ENCODE results near the gene TNMD. TPM values are rescaled to one million over a fixed set of nuclear protein-coding genes. Genes with fewer than 3 reads are reported as not detected.
"Not testable (repeated sequence)": the region's sequence is repeated elsewhere in the genome, so short reads cannot be mapped to it uniquely, and the experiment has no call there.

The TNMD gene
- 0.19 TPM for polyA plus RNA-seq (2013, experiment 1 of 2; ENCODE audit: insufficient read length)
- polyA plus RNA-seq (2013, experiment 2 of 2; ENCODE audit: insufficient read length): 0.53 TPM

- DNase-seq: no peak
These were observed at the start of gene TNMD for GRCh38 chrX:100584611-100585010. TNMD (plus strand) TSS chrX:100584936; CDS start chrX:100585019, 83 bp downstream.

- not testable (repeated sequence) for DNase-seq
These were observed 19.2 kb upstream of the TNMD start for GRCh38 chrX:100565534-100565933.

GRCh38 chrX:100586747-100587146, 2.0 kb downstream of the TNMD start:
- DNase-seq: no peak

GRCh38 chrX:100587861-100588260, 3.1 kb downstream of the TNMD start:
- DNase-seq: no peak

- DNase-seq: no peak
These were observed 6.7 kb downstream of the TNMD start for GRCh38 chrX:100591256-100592051.

- no peak for DNase-seq
These were observed 8.4 kb downstream of the TNMD start for GRCh38 chrX:100593126-100593525.

- DNase-seq: no peak
These were observed 8.8 kb downstream of the TNMD start for GRCh38 chrX:100593581-100593980.

GRCh38 chrX:100596601-100597000, 11.9 kb downstream of the TNMD start:
- DNase-seq: no peak

GRCh38 chrX:100599456-100599855, 14.7 kb downstream of the TNMD start:
- no peak for DNase-seq

GRCh38 chrX:100600340-100600739, 15.6 kb downstream of the TNMD start:
- no peak for DNase-seq

GRCh38 chrX:100600758-100601157, 16.0 kb downstream of the TNMD start:
- DNase-seq: no peak

GRCh38 chrX:100606753-100607152, 22.0 kb downstream of the TNMD start:
- no peak for DNase-seq

GRCh38 chrX:100609591-100609990, 24.9 kb downstream of the TNMD start:
- DNase-seq: no peak

- DNase-seq: no peak
These were observed 27.2 kb downstream of the TNMD start for GRCh38 chrX:100611951-100612350.

- DNase-seq: peak; percentile 64
These were observed 30.3 kb downstream of the TNMD start for GRCh38 chrX:100615005-100615404.

GRCh38 chrX:100623001-100623400, 38.3 kb downstream of the TNMD start:
- DNase-seq: no peak

GRCh38 chrX:100625985-100626491, 41.3 kb downstream of the TNMD start:
- peak; percentile 46 for DNase-seq

GRCh38 chrX:100635040-100635439, 50.3 kb downstream of the TNMD start:
- DNase-seq: no peak

- no peak for DNase-seq
These were observed 51.2 kb downstream of the TNMD start for GRCh38 chrX:100635989-100636320.

GRCh38 chrX:100636321-100636991, 51.7 kb downstream of the TNMD start, which contains the start of gene TSPAN6:
TSPAN6 (minus strand) TSS chrX:100636806; CDS start chrX:100636694, 112 bp downstream.
- DNase-seq: peak; percentile 89

GRCh38 chrX:100642290-100642689, 57.6 kb downstream of the TNMD start:
- DNase-seq: no peak

- DNase-seq: no peak
These were observed 58.5 kb downstream of the TNMD start for GRCh38 chrX:100643212-100643611.

All from fibroblast of skin of abdomen (primary cell).